Testis (tissue), 2 donors: ENCODE data around the gene GALNT15.

Experiments
- CTCF ChIP-seq, 3 experiments: fragments of 450-650 bp in 2 of 3; fragments of 200-600 bp in 1 of 3; sonication (generic) in 1 of 3; IDR thresholded peaks; one replicate each; pipeline ENCODE4 v1.5.1; 2016 to 2019; ENCODE audit warnings: antibody characterized with exemption in 3 of 3, mild to moderate bottlenecking in 2 of 3, moderate library complexity in 1 of 3
- POLR2A ChIP-seq: fragments of 450-650 bp; IDR thresholded peaks from one replicate; pipeline ENCODE4 v1.6.1; 2017; ENCODE audit warnings: antibody characterized with exemption, mild to moderate bottlenecking, moderate library complexity

GRCh38 chr3:16273867-16274266 is 99.4 kb downstream of the GALNT15 start:
- TF ChIP-seq CTCF (IDR thresholded peaks at IDR 0.05) (no peak), POLR2A (no peak)
